ENCODE measurements around the gene NRP2.

- TF ChIP-seq CTCF (IDR thresholded peaks at IDR 0.05) (no peak), MAZ (IDR thresholded peaks at IDR 0.05; ENCODE audit: borderline replicate concordance, low read depth, low read length) (no peak), CEBPB (IDR thresholded peaks at IDR 0.05) (no peak), EP300 (IDR thresholded peaks at IDR 0.05) (no peak)
Measured at GRCh38 chr2:205699515-205700289, 17.4 kb downstream of the NRP2 start.

Measured in A549 (cell line).